ENCODE data around the gene MYO5A. TPM values are rescaled to one million over a fixed set of nuclear protein-coding genes. Genes with fewer than 3 reads are reported as not detected.

MYO5A gene
- total RNA-seq, 1 experiment from 2014 or later, result 21.8 TPM

- Histone ChIP-seq H3K9me3 (ENCODE audit: control insufficient read depth, low read depth, low read length) (no peaks in the 10 kb centered on the region), H4K91ac (ENCODE audit: insufficient read length, low read depth, low read length) (no peak overlapping the region), H2BK20ac (ENCODE audit: low read depth, low read length, poor library complexity, severe bottlenecking) (no peak overlapping the region), H2AFZ (ENCODE audit: low read length) (no peak overlapping the region), H3K27me3 (ENCODE audit: insufficient read depth, low read length) (no peaks in the 10 kb centered on the region), H2BK12ac (ENCODE audit: insufficient read length, low read depth, low read length) (no peak overlapping the region), H3K56ac (ENCODE audit: insufficient read length, low read depth, low read length) (no peak overlapping the region), H3K9ac (ENCODE audit: extremely low read depth, insufficient read length, low read length) (no peak overlapping the region), H3K23ac (ENCODE audit: insufficient read length, low read depth, low read length) (no peak overlapping the region), H3K27ac (ENCODE audit: insufficient read length, low read depth, low read length) (no peak overlapping the region), H3T11ph (ENCODE audit: low read length) (no peak overlapping the region), H4K8ac (replicated peaks; ENCODE audit: insufficient read length, low read depth, low read length) (no peak overlapping the region), H4K20me1 (ENCODE audit: control insufficient read depth, insufficient read depth, insufficient read length) (no peaks in the 10 kb centered on the region), H3K79me2 (ENCODE audit: insufficient read depth, low read length) (no peaks in the 10 kb centered on the region), H3K18ac (ENCODE audit: insufficient read length, low read depth, low read length) (no peak overlapping the region), H3K14ac (ENCODE audit: insufficient read depth, low read length) (no peak overlapping the region; the same call in 1 of the 2 replicates), H3K79me1 (ENCODE audit: insufficient read depth, low read depth, low read length, poor library complexity, severe bottlenecking) (no peaks in the 10 kb centered on the region), H2AK5ac (ENCODE audit: insufficient read length, low read length) (no peak overlapping the region), H2BK15ac (ENCODE audit: low read depth, low read length) (no peak overlapping the region), H2BK5ac (ENCODE audit: insufficient read length, low read length) (no peak overlapping the region), H3K4ac (ENCODE audit: low read depth, low read length) (no peak overlapping the region), H4K5ac (ENCODE audit: insufficient read length, low read depth, low read length) (no peak overlapping the region), H2BK120ac (ENCODE audit: low read depth, low read length, poor library complexity, severe bottlenecking) (no peak overlapping the region), H3K4me2 (ENCODE audit: insufficient read depth, insufficient read length, low read length) (no peak overlapping the region), H3K4me1 (ENCODE audit: insufficient read depth, low read length) (no peaks in the 10 kb centered on the region), H3K23me2 (ENCODE audit: insufficient read length, low read depth, low read length, poor library complexity, severe bottlenecking) (no peaks in the 10 kb centered on the region)
- no peaks in the 10 kb centered on the region for H3K27me3 Mint-ChIP-seq (ENCODE audit: low read depth)
- no peaks in the 10 kb centered on the region for H3K4me1 Mint-ChIP-seq
- H3K9me3 Mint-ChIP-seq, result no peaks in the 10 kb centered on the region
- no CpG with 5 or more reads among the region's 6 CpGs for WGBS (ENCODE audit: extremely low coverage, insufficient read length, low lambda C conversion rate)
- TF ChIP-seq CTCF (conservative IDR thresholded peaks at IDR 0.05), result no peak
- H3K27ac Mint-ChIP-seq, result no peak overlapping the region
- H3K36me3 Mint-ChIP-seq (ENCODE audit: insufficient read depth in 1 of 3, low read depth in 3 of 3), result peaks cover 2 to 19% (median 7%) of the 10 kb centered on the region in 3 experiments; a peak in 5 of 7 replicates
- H3K4me3 Mint-ChIP-seq, result no peak overlapping the region
- no peak for DNase-seq
Measured at GRCh38 chr15:52349052-52349700, 179.5 kb downstream of the MYO5A start.
